H9 (cell line): ENCODE results near the gene SLC7A1. TPM values are rescaled to one million over a fixed set of nuclear protein-coding genes. Genes with fewer than 3 reads are reported as not detected.

Experiments used
- DNase-seq: peaks from one replicate; pipeline ENCODE4 v3.0.0-alpha.2; 2017
- H2AFZ ChIP-seq: one replicate; pipeline ENCODE4 v1.6.1; 2013; ENCODE audit warnings: mild to moderate bottlenecking, low read length, control low read depth, moderate library complexity
- H2AK5ac ChIP-seq: 2 replicates; pipeline ENCODE4 v1.6.1; 2013; ENCODE audit warnings: low read length, control low read depth, mixed read lengths; ENCODE audit not compliant: insufficient read length
- H2BK120ac ChIP-seq: one replicate; pipeline ENCODE4 v1.6.1; 2013; ENCODE audit warnings: low read depth, mild to moderate bottlenecking, low read length, control low read depth, inconsistent platforms; ENCODE audit not compliant: poor library complexity, severe bottlenecking
- H2BK12ac ChIP-seq: 2 replicates; pipeline ENCODE4 v1.6.1; 2013; ENCODE audit warnings: low read length, control low read depth, mixed read lengths, low read depth; ENCODE audit not compliant: insufficient read length
- H2BK15ac ChIP-seq: 2 replicates; pipeline ENCODE4 v1.6.1; 2013; ENCODE audit warnings: low read depth, low read length, control low read depth
- H2BK20ac ChIP-seq: one replicate; pipeline ENCODE4 v1.6.1; 2013; ENCODE audit warnings: low read depth, mild to moderate bottlenecking, low read length, control low read depth, inconsistent platforms; ENCODE audit not compliant: poor library complexity, severe bottlenecking
- H2BK5ac ChIP-seq: 2 replicates; pipeline ENCODE4 v1.6.1; 2013; ENCODE audit warnings: low read length, control low read depth, mixed read lengths; ENCODE audit not compliant: insufficient read length
- H3K14ac ChIP-seq: 2 replicates; pipeline ENCODE4 v1.6.1; 2013; ENCODE audit warnings: low read length, control low read depth; ENCODE audit not compliant: insufficient read depth
- H3K18ac ChIP-seq: 2 replicates; pipeline ENCODE4 v1.6.1; 2013; ENCODE audit warnings: low read depth, mild to moderate bottlenecking, mixed read lengths, low read length, control low read depth; ENCODE audit not compliant: insufficient read length
- H3K23ac ChIP-seq: 2 replicates; pipeline ENCODE4 v1.6.1; 2013; ENCODE audit warnings: low read length, control low read depth, mixed read lengths, low read depth; ENCODE audit not compliant: insufficient read length
- H3K23me2 ChIP-seq: 2 replicates; pipeline ENCODE4 v1.6.1; 2013; ENCODE audit warnings: low read depth, mild to moderate bottlenecking, mixed read lengths, low read length, control low read depth; ENCODE audit not compliant: insufficient read length, poor library complexity, severe bottlenecking
- H3K27ac ChIP-seq: 2 replicates; pipeline ENCODE4 v1.5.1; 2013; ENCODE audit warnings: low read length, control low read depth, mixed read lengths, low read depth; ENCODE audit not compliant: insufficient read length
- H3K27me3 ChIP-seq: 2 replicates; pipeline ENCODE4 v1.6.1; 2013; ENCODE audit warnings: low read length, control low read depth, inconsistent platforms; ENCODE audit not compliant: insufficient read depth
- H3K4ac ChIP-seq: 2 replicates; pipeline ENCODE4 v1.6.1; 2013; ENCODE audit warnings: low read depth, mild to moderate bottlenecking, control low read depth, inconsistent platforms, low read length, moderate library complexity
- H3K4me1 ChIP-seq: 2 replicates; pipeline ENCODE4 v1.6.1; 2013; ENCODE audit warnings: low read length, control low read depth, inconsistent platforms; ENCODE audit not compliant: insufficient read depth
- H3K4me2 ChIP-seq: 2 replicates; pipeline ENCODE4 v1.6.1; 2013; ENCODE audit warnings: low read length, control low read depth, mixed read lengths; ENCODE audit not compliant: insufficient read length, insufficient read depth
- H3K56ac ChIP-seq: 2 replicates; pipeline ENCODE4 v1.6.1; 2013; ENCODE audit warnings: low read depth, mild to moderate bottlenecking, mixed read lengths, low read length, control low read depth; ENCODE audit not compliant: insufficient read length
- H3K79me1 ChIP-seq: 2 replicates; pipeline ENCODE4 v1.6.1; 2013; ENCODE audit warnings: low read depth, mild to moderate bottlenecking, moderate library complexity, low read length, control low read depth, inconsistent platforms; ENCODE audit not compliant: insufficient read depth, poor library complexity, severe bottlenecking
- H3K79me2 ChIP-seq: 2 replicates; pipeline ENCODE4 v1.6.1; 2013; ENCODE audit warnings: low read length, control low read depth, inconsistent platforms; ENCODE audit not compliant: insufficient read depth
- H3K9ac ChIP-seq: 2 replicates; pipeline ENCODE4 v1.6.1; 2013; ENCODE audit warnings: low read length, control low read depth, mixed read lengths; ENCODE audit not compliant: insufficient read length; ENCODE audit errors: extremely low read depth
- H3K9me3 ChIP-seq: one replicate; pipeline ENCODE4 v1.6.1; 2013; ENCODE audit warnings: low read depth, low read length, inconsistent platforms; ENCODE audit not compliant: control insufficient read depth
- H3T11ph ChIP-seq: one replicate; pipeline ENCODE4 v1.6.1; 2013; ENCODE audit warnings: mild to moderate bottlenecking, low read length, control low read depth, inconsistent platforms
- H4K20me1 ChIP-seq: one replicate; pipeline ENCODE4 v1.6.1; 2013; ENCODE audit not compliant: control insufficient read depth, insufficient read length, insufficient read depth
- H4K5ac ChIP-seq: 2 replicates; pipeline ENCODE4 v1.6.1; 2013; ENCODE audit warnings: low read depth, mild to moderate bottlenecking, mixed read lengths, low read length, control low read depth; ENCODE audit not compliant: insufficient read length
- H4K8ac ChIP-seq: replicated peaks from 2 replicates; pipeline ENCODE4 v1.6.1; 2013; ENCODE audit warnings: low read length, control low read depth, mixed read lengths, low read depth; ENCODE audit not compliant: insufficient read length
- H4K91ac ChIP-seq: 2 replicates; pipeline ENCODE4 v1.6.1; 2013; ENCODE audit warnings: low read depth, mild to moderate bottlenecking, moderate library complexity, mixed read lengths, low read length, control low read depth; ENCODE audit not compliant: insufficient read length
- H3K27ac Mint-ChIP-seq, 3 experiments: 2 replicates in 2 of 3; 3 replicates in 1 of 3; pipeline ENCODE4 v1.8.0; 2020 to 2021; ENCODE audit warnings: mixed read lengths in 3 of 3, mild to moderate bottlenecking in 1 of 3, moderate library complexity in 1 of 3
- H3K27me3 Mint-ChIP-seq: 2 replicates; pipeline ENCODE4 v1.8.0; 2021; ENCODE audit warnings: low read depth, mild to moderate bottlenecking, moderate library complexity, mixed read lengths
- H3K36me3 Mint-ChIP-seq, 3 experiments: 2 replicates in 2 of 3; 3 replicates in 1 of 3; pipeline ENCODE4 v1.8.0; 2020 to 2021; ENCODE audit warnings: low read depth in 3 of 3, mixed read lengths in 3 of 3; ENCODE audit not compliant: insufficient read depth in 1 of 3
- H3K4me1 Mint-ChIP-seq, 2 experiments: 2 replicates each; pipeline ENCODE4 v1.8.0; 2020; ENCODE audit warnings: mixed read lengths in 2 of 2
- H3K4me3 Mint-ChIP-seq, 2 experiments: 2 replicates in 1 of 2; 3 replicates in 1 of 2; pipeline ENCODE4 v1.8.0; 2020 to 2021; ENCODE audit warnings: mild to moderate bottlenecking in 2 of 2, mixed read lengths in 2 of 2, moderate library complexity in 1 of 2
- H3K9me3 Mint-ChIP-seq, 2 experiments: 2 replicates in 1 of 2; 3 replicates in 1 of 2; pipeline ENCODE4 v1.8.0; 2020; ENCODE audit warnings: mild to moderate bottlenecking in 2 of 2, mixed read lengths in 2 of 2, moderate library complexity in 1 of 2
- WGBS: extraction: QIAGEN DNeasy Blood & Tissue Kit; methylation state at CpG from one replicate; pipeline ENCODE4 v1.1.7; 2013; ENCODE audit warnings: missing lambda C conversion rate, low lambda C conversion rate, mixed read lengths; ENCODE audit not compliant: insufficient read length; ENCODE audit errors: extremely low coverage; 5-methylcytosine and 5-hydroxymethylcytosine counted together
- total RNA-seq: library from RNA; stranded (reverse); gene quantifications from 2 replicates; pipeline ENCODE4 v1.2.1, GENCODE V29; 2021
- TF ChIP-seq, protein P1 (sequence below): fragments of 200-600 bp; sonication (generic); conservative IDR thresholded peaks from 3 replicates; pipeline ENCODE4 v1.8.0; 2021; ENCODE audit warnings: antibody characterized with exemption, mild to moderate bottlenecking

The SLC7A1 gene
- total RNA-seq, 1 experiment from 2014 or later = 109 TPM

GRCh38 chr13:29573190-29573589 lies 22.3 kb downstream of the SLC7A1 start:
- peaks cover 6% of the 10 kb centered on the region for H3K4me1 ChIP-seq
- WGBS = no CpG with 5 or more reads among the region's 8 CpGs
- no peak overlapping the region for H3T11ph ChIP-seq
- H3K79me2 ChIP-seq = peaks cover 79% of the 10 kb centered on the region
- H4K8ac ChIP-seq = no peak overlapping the region
- H4K5ac ChIP-seq = no peak overlapping the region
- peaks cover 10% of the 10 kb centered on the region for H3K79me1 ChIP-seq
- peaks cover 5 to 18% (median 14%) of the 10 kb centered on the region in 3 experiments; a peak in 6 of 7 replicates for H3K36me3 Mint-ChIP-seq
- H2BK120ac ChIP-seq = no peak overlapping the region
- H2BK12ac ChIP-seq = no peak overlapping the region
- H3K4me1 Mint-ChIP-seq = peaks cover 44 to 53% of the 10 kb centered on the region in 2 experiments
- H3K27ac Mint-ChIP-seq = peak overlapping the region in 2 of 3 experiments; percentile 82 to 95; a peak in 4 of 7 replicates
- no peaks in the 10 kb centered on the region; a peak in 1 of 5 replicates for H3K9me3 Mint-ChIP-seq
- H3K27ac ChIP-seq = no peak overlapping the region
- no peak overlapping the region for H3K18ac ChIP-seq
- no peak for DNase-seq
- no peaks in the 10 kb centered on the region for H3K23me2 ChIP-seq
- no peak overlapping the region for H3K4ac ChIP-seq
- H3K23ac ChIP-seq = no peak overlapping the region
- H2AFZ ChIP-seq = no peak overlapping the region
- no peak overlapping the region for H2AK5ac ChIP-seq
- H2BK15ac ChIP-seq = no peak overlapping the region
- TF ChIP-seq, protein P1, sequence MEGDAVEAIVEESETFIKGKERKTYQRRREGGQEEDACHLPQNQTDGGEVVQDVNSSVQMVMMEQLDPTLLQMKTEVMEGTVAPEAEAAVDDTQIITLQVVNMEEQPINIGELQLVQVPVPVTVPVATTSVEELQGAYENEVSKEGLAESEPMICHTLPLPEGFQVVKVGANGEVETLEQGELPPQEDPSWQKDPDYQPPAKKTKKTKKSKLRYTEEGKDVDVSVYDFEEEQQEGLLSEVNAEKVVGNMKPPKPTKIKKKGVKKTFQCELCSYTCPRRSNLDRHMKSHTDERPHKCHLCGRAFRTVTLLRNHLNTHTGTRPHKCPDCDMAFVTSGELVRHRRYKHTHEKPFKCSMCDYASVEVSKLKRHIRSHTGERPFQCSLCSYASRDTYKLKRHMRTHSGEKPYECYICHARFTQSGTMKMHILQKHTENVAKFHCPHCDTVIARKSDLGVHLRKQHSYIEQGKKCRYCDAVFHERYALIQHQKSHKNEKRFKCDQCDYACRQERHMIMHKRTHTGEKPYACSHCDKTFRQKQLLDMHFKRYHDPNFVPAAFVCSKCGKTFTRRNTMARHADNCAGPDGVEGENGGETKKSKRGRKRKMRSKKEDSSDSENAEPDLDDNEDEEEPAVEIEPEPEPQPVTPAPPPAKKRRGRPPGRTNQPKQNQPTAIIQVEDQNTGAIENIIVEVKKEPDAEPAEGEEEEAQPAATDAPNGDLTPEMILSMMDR = no peak
- no peaks in the 10 kb centered on the region for H3K27me3 ChIP-seq
- no peak overlapping the region for H3K4me2 ChIP-seq
- H3K4me3 Mint-ChIP-seq = no peak overlapping the region
- no peak overlapping the region for H3K56ac ChIP-seq
- no peak overlapping the region for H3K14ac ChIP-seq
- H3K9ac ChIP-seq = no peak overlapping the region
- H3K9me3 ChIP-seq = no peaks in the 10 kb centered on the region
- no peak overlapping the region for H2BK5ac ChIP-seq
- no peak overlapping the region for H4K91ac ChIP-seq
- H2BK20ac ChIP-seq = no peak overlapping the region
- no peaks in the 10 kb centered on the region for H3K27me3 Mint-ChIP-seq
- peaks cover 2% of the 10 kb centered on the region for H4K20me1 ChIP-seq
